SU-DHL-6 (cell line): ENCODE data around the gene THSD7A.

Experiments used
- CTCF ChIP-seq: fragments of 200-600 bp; sonication (generic); IDR thresholded peaks from one replicate; pipeline ENCODE4 v1.5.1; 2017; ENCODE audit warnings: antibody characterized with exemption, mild to moderate bottlenecking, low read length, moderate library complexity; ENCODE audit not compliant: insufficient read depth, poor library complexity, severe bottlenecking
- EZH2phosphoT487 ChIP-seq: fragments of 200-600 bp; sonication (generic), shearing (Covaris generic); conservative IDR thresholded peaks from 2 replicates; pipeline ENCODE4 v1.6.1; 2018; ENCODE audit warnings: mild to moderate bottlenecking, antibody characterized with exemption, low read length, moderate library complexity, mixed read lengths

- no peak for TF ChIP-seq CTCF
- no peak for TF ChIP-seq EZH2phosphoT487
Measured at GRCh38 chr7:11630355-11630754, 201.6 kb downstream of the THSD7A start.
